Measurements from ENCODE around the gene SEH1L. TPM values are rescaled to one million over a fixed set of nuclear protein-coding genes. Genes with fewer than 3 reads are reported as not detected.
"Not testable (repeated sequence)": the region's sequence is repeated elsewhere in the genome, so short reads cannot be mapped to it uniquely, and the experiment has no call there.

The SEH1L gene
- total RNA-seq, 4 donors from 2014 or later: 9.4 to 29.1 (median 18.2) TPM

GRCh38 chr18:12995952-12996477, 48.2 kb downstream of the SEH1L start:
- Histone ChIP-seq H3K9me3 (no peaks in the 10 kb centered on the region), H3K27me3 (no peaks in the 10 kb centered on the region), H3K4me1 (peaks cover 8 to 28% (median 17%) of the 10 kb centered on the region in 4 donors), H3K36me3 (peaks cover 0 to 8% (median 3%) of the 10 kb centered on the region in 4 donors), H3K4me3 (no peak overlapping the region), H3K27ac (no peak overlapping the region)
- intact Hi-C loops (cut with DNase I; ENCODE audit: low total_unique reads) (no loop called here), in situ Hi-C loops (cut with MboI; ENCODE audit: low pct_ligation_motif_present in 1 of 4, low pct_unique_long_range_greater_than_20kb in 1 of 4, low sequenced_read_pairs in 3 of 4) (no loop called here)
- WGBS, 2 donors (ENCODE audit: low coverage in 1 of 2): 88 to 89% methylated on average over 3 to 6 of the region's 6 CpGs
- TF ChIP-seq, protein P1, sequence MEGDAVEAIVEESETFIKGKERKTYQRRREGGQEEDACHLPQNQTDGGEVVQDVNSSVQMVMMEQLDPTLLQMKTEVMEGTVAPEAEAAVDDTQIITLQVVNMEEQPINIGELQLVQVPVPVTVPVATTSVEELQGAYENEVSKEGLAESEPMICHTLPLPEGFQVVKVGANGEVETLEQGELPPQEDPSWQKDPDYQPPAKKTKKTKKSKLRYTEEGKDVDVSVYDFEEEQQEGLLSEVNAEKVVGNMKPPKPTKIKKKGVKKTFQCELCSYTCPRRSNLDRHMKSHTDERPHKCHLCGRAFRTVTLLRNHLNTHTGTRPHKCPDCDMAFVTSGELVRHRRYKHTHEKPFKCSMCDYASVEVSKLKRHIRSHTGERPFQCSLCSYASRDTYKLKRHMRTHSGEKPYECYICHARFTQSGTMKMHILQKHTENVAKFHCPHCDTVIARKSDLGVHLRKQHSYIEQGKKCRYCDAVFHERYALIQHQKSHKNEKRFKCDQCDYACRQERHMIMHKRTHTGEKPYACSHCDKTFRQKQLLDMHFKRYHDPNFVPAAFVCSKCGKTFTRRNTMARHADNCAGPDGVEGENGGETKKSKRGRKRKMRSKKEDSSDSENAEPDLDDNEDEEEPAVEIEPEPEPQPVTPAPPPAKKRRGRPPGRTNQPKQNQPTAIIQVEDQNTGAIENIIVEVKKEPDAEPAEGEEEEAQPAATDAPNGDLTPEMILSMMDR (IDR thresholded peaks at IDR 0.05): no peak
- no peak for TF ChIP-seq POLR2AphosphoS5 (IDR thresholded peaks at IDR 0.05)
- no peak for TF ChIP-seq POLR2A (IDR thresholded peaks at IDR 0.05)
- no peak for TF ChIP-seq EP300 (IDR thresholded peaks at IDR 0.05; ENCODE audit: low read depth)
- DNase-seq: no peak

DNA sequence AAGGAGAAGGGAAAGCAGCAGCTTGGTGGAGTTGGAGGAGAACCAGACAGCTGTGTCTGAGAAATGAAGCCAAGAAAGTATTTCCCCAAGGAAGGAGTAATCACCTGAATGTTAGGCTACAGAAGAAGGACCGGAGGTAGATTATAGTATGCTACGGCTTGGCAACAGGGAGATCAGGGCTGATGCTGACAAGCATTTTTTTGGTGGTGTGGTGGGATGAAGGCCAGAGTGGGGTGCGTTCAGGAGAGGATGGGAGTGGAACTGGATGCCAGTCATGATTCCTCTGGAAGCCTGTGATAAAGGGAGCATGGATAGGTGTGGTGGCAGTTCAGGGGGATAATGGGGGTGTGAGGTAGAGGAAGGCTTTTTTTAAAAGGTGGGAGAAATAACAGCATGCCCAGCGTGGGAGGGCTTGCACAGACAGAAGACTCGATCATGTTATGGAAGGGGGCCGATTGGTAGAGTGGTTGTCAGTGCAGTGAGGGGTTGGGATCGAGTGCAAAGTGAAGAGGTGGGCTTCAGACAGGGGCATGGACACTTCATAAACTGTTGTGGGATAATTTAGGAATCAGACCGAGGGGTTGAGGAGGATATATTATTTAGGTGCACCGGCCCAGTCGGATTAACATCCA, 49.0 kb downstream of the SEH1L start:
- Histone ChIP-seq H3K36me3 (peaks cover 0 to 16% (median 5%) of the 10 kb centered on the region in 4 donors), H3K4me1 (peaks cover 8 to 28% (median 17%) of the 10 kb centered on the region in 4 donors), H3K27me3 (no peaks in the 10 kb centered on the region), H3K4me3 (no peak overlapping the region), H3K9me3 (no peaks in the 10 kb centered on the region), H3K27ac (no peak overlapping the region)
- in situ Hi-C loops (cut with MboI; ENCODE audit: low pct_ligation_motif_present in 1 of 4, low pct_unique_long_range_greater_than_20kb in 1 of 4, low sequenced_read_pairs in 3 of 4): no loop called here
- intact Hi-C loops (cut with DNase I; ENCODE audit: low total_unique reads): no loop called here
- DNase-seq: no peak
- WGBS, 2 donors (ENCODE audit: low coverage in 1 of 2): 88 to 98% methylated on average over 10 of the region's 10 CpGs
- TF ChIP-seq POLR2AphosphoS5 (IDR thresholded peaks at IDR 0.05) (no peak), EP300 (IDR thresholded peaks at IDR 0.05; ENCODE audit: low read depth) (no peak), POLR2A (IDR thresholded peaks at IDR 0.05) (no peak)
- TF ChIP-seq, protein P1 (IDR thresholded peaks at IDR 0.05): no peak

DNA sequence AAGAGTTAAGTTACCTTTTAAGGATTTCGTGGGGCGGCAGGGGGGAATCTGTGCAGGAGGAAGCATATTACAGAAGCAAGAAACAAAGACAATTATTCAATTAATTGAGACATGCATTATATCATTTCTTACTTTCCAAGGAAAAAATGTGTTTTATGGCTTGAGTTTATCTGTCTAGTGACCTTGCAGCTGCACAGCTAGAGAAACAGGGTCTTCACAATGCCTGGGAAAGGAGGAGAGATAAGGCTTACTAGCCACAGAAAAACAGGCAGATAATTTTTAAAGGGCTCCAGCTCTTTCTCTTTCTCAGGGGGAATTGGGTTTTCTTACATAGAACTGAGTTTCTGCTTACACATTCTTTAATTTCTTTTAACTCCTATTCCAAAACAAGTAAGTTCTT, 49.5 kb downstream of the SEH1L start:
- 93 to 96% methylated on average over 2 of the region's 2 CpGs for WGBS, 2 donors (ENCODE audit: low coverage in 1 of 2)
- in situ Hi-C loops (cut with MboI; ENCODE audit: low pct_ligation_motif_present in 1 of 4, low pct_unique_long_range_greater_than_20kb in 1 of 4, low sequenced_read_pairs in 3 of 4): not testable (repeated sequence)

DNA sequence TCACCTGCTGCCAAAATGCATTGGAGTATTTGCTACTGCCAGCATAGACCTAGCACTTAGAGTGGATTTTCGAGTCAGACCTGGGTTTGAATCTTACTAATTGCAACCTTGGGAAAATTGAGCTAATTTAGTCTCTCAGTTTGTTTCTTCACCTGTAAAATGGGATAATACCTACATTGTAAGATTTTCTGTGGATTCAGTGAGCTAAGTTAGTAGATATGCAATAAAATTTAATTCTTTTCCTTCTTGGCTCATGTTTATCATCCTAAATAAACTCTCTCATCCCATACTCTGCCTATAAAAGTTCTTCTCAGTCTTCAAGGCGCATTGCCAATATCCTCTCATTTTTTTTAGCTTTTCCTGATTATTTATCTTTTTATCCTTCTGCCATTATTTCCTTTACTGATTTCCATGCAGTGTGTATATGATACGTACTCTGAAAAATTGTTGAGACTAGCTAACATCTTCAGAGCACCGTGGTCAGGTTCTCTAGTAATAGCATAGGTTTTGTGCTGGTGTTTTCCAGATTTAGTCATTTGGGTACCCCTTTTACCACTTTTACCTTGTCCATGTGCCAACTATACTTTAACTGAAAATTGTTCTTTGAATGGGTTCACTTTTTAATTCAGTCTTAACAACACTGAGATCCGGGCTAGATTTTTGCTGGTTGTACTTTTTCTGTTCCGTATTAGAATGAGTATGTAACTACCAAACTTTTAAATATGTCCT, 50.7 kb downstream of the SEH1L start:
- no peak for TF ChIP-seq EP300 (IDR thresholded peaks at IDR 0.05; ENCODE audit: low read depth)
- TF ChIP-seq POLR2AphosphoS5 (IDR thresholded peaks at IDR 0.05): no peak
- TF ChIP-seq, protein P1 (IDR thresholded peaks at IDR 0.05): no peak
- TF ChIP-seq POLR2A (IDR thresholded peaks at IDR 0.05): no peak
- WGBS, 2 donors (ENCODE audit: low coverage in 1 of 2): 61 to 65% methylated on average over 6 of the region's 6 CpGs
- no peaks in the 10 kb centered on the region for H3K27me3 ChIP-seq
- no peak overlapping the region for H3K4me3 ChIP-seq
- H3K4me1 ChIP-seq: peaks cover 0 to 13% (median 2%) of the 10 kb centered on the region in 4 donors
- DNase-seq: no peak
- H3K27ac ChIP-seq: no peak overlapping the region
- intact Hi-C loops (cut with DNase I; ENCODE audit: low total_unique reads): no loop called here
- H3K9me3 ChIP-seq: no peaks in the 10 kb centered on the region
- in situ Hi-C loops (cut with MboI; ENCODE audit: low pct_ligation_motif_present in 1 of 4, low pct_unique_long_range_greater_than_20kb in 1 of 4, low sequenced_read_pairs in 3 of 4): no loop called here
- H3K36me3 ChIP-seq: peaks cover 0 to 28% (median 9%) of the 10 kb centered on the region in 4 donors

More for the DNA sequence above, 49.5 kb downstream of the SEH1L start:
- H3K4me3 ChIP-seq; intact Hi-C loops (cut with DNase I; ENCODE audit: low total_unique reads); H3K27me3 ChIP-seq; H3K27ac ChIP-seq; H3K9me3 ChIP-seq; DNase-seq: not testable (repeated sequence)
- peaks cover 0 to 22% (median 8%) of the 10 kb centered on the region in 4 donors for H3K36me3 ChIP-seq
- H3K4me1 ChIP-seq: peaks cover 5 to 23% (median 12%) of the 10 kb centered on the region in 4 donors

Measured in transverse colon (tissue), 4 donors.